ENCODE results near the gene NOS3.

Gene NOS3

GRCh38 chr7:151061213-151062110 lies 70.6 kb downstream of the NOS3 start:
- no peak for DNase-seq

DNA sequence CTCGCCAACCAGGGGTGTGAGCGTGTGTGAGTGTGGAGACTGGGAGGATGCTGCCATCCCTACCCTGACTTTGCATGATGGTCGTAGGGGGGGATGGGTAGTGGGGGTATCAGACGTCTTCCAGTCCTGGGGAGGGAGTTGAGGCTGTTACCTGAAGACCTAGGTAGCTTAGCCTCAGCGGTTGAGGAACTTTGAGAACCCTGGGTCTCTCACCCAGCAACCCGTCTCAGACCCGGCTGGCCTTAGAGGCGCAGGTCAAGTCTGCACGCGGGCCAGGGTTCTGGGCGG lies 71.2 kb downstream of the NOS3 start:
- DNase-seq = no peak

- DNase-seq = no peak
These were observed 71.8 kb downstream of the NOS3 start for GRCh38 chr7:151062399-151063211.

DNA sequence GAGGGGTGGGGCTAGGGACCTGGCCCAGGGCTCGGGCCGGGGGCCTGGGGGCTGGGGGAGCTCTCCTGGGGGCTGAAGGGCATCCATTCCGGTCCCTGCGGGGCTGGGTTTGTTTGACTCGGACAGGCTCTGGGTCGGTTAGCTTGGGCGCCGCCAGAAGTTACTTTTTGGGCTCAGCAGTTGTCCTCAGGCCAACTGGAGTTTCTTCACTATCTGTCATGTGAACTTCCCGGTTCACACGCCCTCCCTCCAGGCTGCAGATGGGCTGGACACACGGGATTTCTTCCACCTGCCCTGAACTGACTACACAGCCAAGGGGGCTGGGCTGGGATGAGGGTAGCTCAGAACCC lies 72.4 kb downstream of the NOS3 start:
- no peak for DNase-seq
